H1 (cell line): ENCODE measurements around the gene RTN4RL2. TPM values are rescaled to one million over a fixed set of nuclear protein-coding genes. Genes with fewer than 3 reads are reported as not detected.
A peak's percentile ranks its signal among the peaks of the same experiment; 100 is the strongest.

Experiments used
- CTCF ChIA-PET: fragments of 300-600 bp; sonication (Branson Sonifier 250); formaldehyde crosslinking; loops from one replicate; lab custom pipeline; 2021; ENCODE audit not compliant: partially characterized antibody; lab: Charles Lee
- POLR2A ChIA-PET: fragments of 300-600 bp; sonication (Branson Sonifier 250); formaldehyde crosslinking; loops from one replicate; lab custom pipeline; 2021; ENCODE audit warnings: inconsistent platforms; ENCODE audit not compliant: partially characterized antibody; lab: Charles Lee
- DNase-seq, 2 experiments: peaks; one replicate each; pipeline versions ENCODE4 v3.0.0 to v3.0.0-alpha.2; 2010 to 2022; ENCODE audit warnings: low spot score in 2 of 2, low read depth in 1 of 2, mixed read lengths in 1 of 2
- FAIRE-seq: peaks from 2 replicates; lab custom pipeline; 2011; peaks lifted over from hg19 to GRCh38; lab: Jason Lieb, UNC
- H2AFZ ChIP-seq: 2 replicates; pipeline ENCODE4 v1.8.1; 2012; ENCODE audit warnings: low read length, inconsistent platforms
- H2AK5ac ChIP-seq: 2 replicates; pipeline ENCODE4 v1.6.1; 2013; ENCODE audit warnings: low read depth, low read length
- H2BK120ac ChIP-seq: replicated peaks from 2 replicates; pipeline ENCODE3; 2013; ENCODE audit warnings: low read depth, low read length, inconsistent platforms
- H2BK12ac ChIP-seq: 2 replicates; pipeline ENCODE4 v1.6.1; 2013; ENCODE audit warnings: low read depth, low read length
- H2BK15ac ChIP-seq: 2 replicates; pipeline ENCODE4 v1.6.1; 2013; ENCODE audit warnings: low read length
- H2BK20ac ChIP-seq: 2 replicates; pipeline ENCODE4 v1.6.1; 2013; ENCODE audit warnings: low read length
- H2BK5ac ChIP-seq: 2 replicates; pipeline ENCODE4 v1.6.1; 2013; ENCODE audit warnings: low read depth, low read length
- H3K14ac ChIP-seq: 2 replicates; pipeline ENCODE4 v1.6.1; 2013; ENCODE audit warnings: inconsistent platforms; ENCODE audit not compliant: insufficient read length
- H3K18ac ChIP-seq: 2 replicates; pipeline ENCODE4 v1.6.1; 2013; ENCODE audit warnings: low read length; ENCODE audit errors: extremely low read depth
- H3K23ac ChIP-seq: 2 replicates; pipeline ENCODE4 v1.6.1; 2013; ENCODE audit warnings: inconsistent platforms; ENCODE audit not compliant: insufficient read length
- H3K23me2 ChIP-seq: 2 replicates; pipeline ENCODE4 v1.6.1; 2013; ENCODE audit warnings: low read depth, low read length
- H3K27ac ChIP-seq: 2 replicates; pipeline ENCODE4 v1.6.1; 2011; ENCODE audit warnings: low read depth, low read length, inconsistent platforms
- H3K27me3 ChIP-seq, 4 experiments: replicated peaks in 1 of 4; 1 replicate in 1 of 4; 2 replicates in 3 of 4; pipeline versions ENCODE4 v1.6.1 to v1.8.1; 2011 to 2013; ENCODE audit warnings: low read length in 3 of 4, mild to moderate bottlenecking in 3 of 4, inconsistent platforms in 2 of 4, mixed read lengths in 2 of 4, moderate library complexity in 1 of 4; ENCODE audit not compliant: control insufficient read depth in 3 of 4, insufficient read depth in 3 of 4; ENCODE audit errors: extremely low read depth in 1 of 4
- H3K36me3 ChIP-seq, 4 experiments: 2 replicates each; pipeline versions ENCODE4 v1.6.1 to v1.8.1; 2011 to 2013; ENCODE audit warnings: mild to moderate bottlenecking in 4 of 4, low read length in 3 of 4, moderate library complexity in 2 of 4, control low read depth in 1 of 4, inconsistent platforms in 1 of 4; ENCODE audit not compliant: insufficient read depth in 4 of 4, control insufficient read depth in 2 of 4
- H3K4ac ChIP-seq: replicated peaks from 2 replicates; pipeline ENCODE3; 2013; ENCODE audit warnings: low read length, low read depth, mixed read lengths, inconsistent platforms; ENCODE audit not compliant: insufficient read length
- H3K4me1 ChIP-seq, 4 experiments: replicated peaks in 1 of 4; 1 replicate in 1 of 4; 2 replicates in 3 of 4; pipeline versions ENCODE4 v1.6.1 to v1.8.1; 2011 to 2013; ENCODE audit warnings: low read length in 3 of 4, inconsistent platforms in 2 of 4, mixed read lengths in 1 of 4; ENCODE audit not compliant: insufficient read depth in 4 of 4, control insufficient read depth in 3 of 4
- H3K4me2 ChIP-seq, 2 experiments: 2 replicates each; pipeline versions ENCODE4 v1.6.1 to v1.8.1; 2011 to 2013; ENCODE audit warnings: low read depth in 2 of 2, low read length in 2 of 2, control low read depth in 1 of 2, inconsistent platforms in 1 of 2, mild to moderate bottlenecking in 1 of 2; ENCODE audit not compliant: insufficient read depth in 1 of 2
- H3K4me3 ChIP-seq, 4 experiments: fragments of 200-600, 300-600 bp in 1 of 4; sonication (generic), shearing (Covaris generic), sonication (Bioruptor Twin) in 1 of 4; 2 replicates each; pipeline versions ENCODE4 v1.5.1 to v1.8.1; 2011 to 2016; ENCODE audit warnings: low read length in 4 of 4, low read depth in 3 of 4, control low read depth in 2 of 4, inconsistent platforms in 2 of 4, mild to moderate bottlenecking in 2 of 4, mixed read lengths in 1 of 4, moderate library complexity in 1 of 4; ENCODE audit not compliant: insufficient read depth in 2 of 4; ENCODE audit errors: extremely low read depth in 1 of 4
- H3K56ac ChIP-seq: replicated peaks from 2 replicates; pipeline ENCODE3; 2013; ENCODE audit warnings: low read depth, mild to moderate bottlenecking, mixed read lengths, low read length, inconsistent platforms; ENCODE audit not compliant: insufficient read length
- H3K79me1 ChIP-seq: 2 replicates; pipeline ENCODE4 v1.6.1; 2013; ENCODE audit warnings: low read depth, low read length, control low read depth
- H3K79me2 ChIP-seq, 2 experiments: 2 replicates each; pipeline versions ENCODE4 v1.6.1 to v1.8.1; 2012 to 2013; ENCODE audit warnings: low read length in 2 of 2, mild to moderate bottlenecking in 2 of 2, inconsistent platforms in 1 of 2; ENCODE audit not compliant: insufficient read depth in 2 of 2, control insufficient read depth in 1 of 2
- H3K9ac ChIP-seq, 4 experiments: replicated peaks in 1 of 4; 1 replicate in 1 of 4; 2 replicates in 3 of 4; pipeline versions ENCODE4 v1.6.1 to v1.8.1; 2011 to 2013; ENCODE audit warnings: low read depth in 3 of 4, low read length in 3 of 4, control low read depth in 2 of 4, mild to moderate bottlenecking in 2 of 4, moderate library complexity in 2 of 4, inconsistent platforms in 1 of 4; ENCODE audit errors: extremely low read depth in 1 of 4
- H3K9me3 ChIP-seq, 2 experiments: 2 replicates each; pipeline versions ENCODE4 v1.6.1 to v1.8.1; 2012 to 2013; ENCODE audit warnings: mild to moderate bottlenecking in 2 of 2, moderate library complexity in 2 of 2, control low read depth in 1 of 2, inconsistent platforms in 1 of 2, low read depth in 1 of 2, low read length in 1 of 2, mixed read lengths in 1 of 2; ENCODE audit not compliant: insufficient read depth in 2 of 2
- H4K20me1 ChIP-seq, 2 experiments: replicated peaks in 1 of 2; 2 replicates each; pipeline versions ENCODE3 to v1.8.1; 2011 to 2013; ENCODE audit warnings: inconsistent platforms in 2 of 2, low read length in 2 of 2, mild to moderate bottlenecking in 1 of 2; ENCODE audit not compliant: insufficient read depth in 2 of 2, control insufficient read depth in 1 of 2
- H4K5ac ChIP-seq: 2 replicates; pipeline ENCODE4 v1.6.1; 2013; ENCODE audit warnings: low read length, low read depth, mixed read lengths, inconsistent platforms; ENCODE audit not compliant: insufficient read length
- H4K8ac ChIP-seq: 2 replicates; pipeline ENCODE4 v1.8.0; 2013; ENCODE audit warnings: mild to moderate bottlenecking, moderate library complexity, low read length, inconsistent platforms; ENCODE audit not compliant: insufficient read depth; ENCODE audit errors: extremely low read depth
- H4K91ac ChIP-seq: replicated peaks from 2 replicates; pipeline ENCODE3; 2013; ENCODE audit warnings: low read length, mixed read lengths, inconsistent platforms; ENCODE audit not compliant: insufficient read length
- BCL11A ChIP-seq, 2 experiments: IDR thresholded peaks; one replicate each; pipeline ENCODE4 v1.6.1; 2011; ENCODE audit warnings: low read depth in 2 of 2, low read length in 2 of 2, mild to moderate bottlenecking in 2 of 2
- BRCA1 ChIP-seq: IDR thresholded peaks from 2 replicates; pipeline ENCODE4 v1.6.1; 2012; ENCODE audit warnings: low read depth, low read length, improper control_type of control experiment
- CREB1 ChIP-seq: IDR thresholded peaks from 2 replicates; pipeline ENCODE4 v1.6.1; 2012; ENCODE audit warnings: inconsistent platforms
- EP300 ChIP-seq, 2 experiments: IDR thresholded peaks; 1 replicate in 1 of 2; 2 replicates in 1 of 2; pipeline ENCODE4 v1.6.1; 2011 to 2012; ENCODE audit warnings: low read depth in 2 of 2, low read length in 2 of 2, mild to moderate bottlenecking in 2 of 2, borderline replicate concordance in 1 of 2, inconsistent platforms in 1 of 2, moderate library complexity in 1 of 2
- GABPA ChIP-seq: IDR thresholded peaks from 2 replicates; pipeline ENCODE4 v1.6.1; 2011; ENCODE audit warnings: mild to moderate bottlenecking, low read length, moderate library complexity, borderline replicate concordance; ENCODE audit not compliant: insufficient read depth
- KDM4A ChIP-seq: IDR thresholded peaks from one replicate; pipeline ENCODE4 v1.7.1; 2012; ENCODE audit warnings: low read depth, mild to moderate bottlenecking, moderate library complexity, low read length, inconsistent platforms; ENCODE audit not compliant: severe bottlenecking
- MAFK ChIP-seq: IDR thresholded peaks from 2 replicates; pipeline ENCODE4 v1.6.1; 2012; ENCODE audit warnings: low read depth, mild to moderate bottlenecking, improper control_type of control experiment, low read length
- NRF1 ChIP-seq: IDR thresholded peaks from 2 replicates; pipeline ENCODE4 v1.6.1; 2011; ENCODE audit warnings: mild to moderate bottlenecking, low read depth, low read length, improper control_type of control experiment
- POLR2A ChIP-seq, 2 experiments: IDR thresholded peaks; 1 replicate in 1 of 2; 2 replicates in 1 of 2; pipeline ENCODE4 v1.6.1; 2011; ENCODE audit warnings: low read depth in 2 of 2, low read length in 2 of 2, mild to moderate bottlenecking in 2 of 2; ENCODE audit errors: control extremely low read depth in 1 of 2
- POU5F1 ChIP-seq: IDR thresholded peaks from 2 replicates; pipeline ENCODE4 v1.6.1; 2011; ENCODE audit warnings: low read depth, mild to moderate bottlenecking, low read length, moderate library complexity
- SIN3A ChIP-seq, 2 experiments: IDR thresholded peaks in 1 of 2; conservative IDR thresholded peaks in 1 of 2; 2 replicates each; pipeline ENCODE4 v1.6.1; 2011 to 2012; ENCODE audit warnings: low read length in 2 of 2, improper control_type of control experiment in 1 of 2, low read depth in 1 of 2, mild to moderate bottlenecking in 1 of 2
- whole genome bisulfite sequencing, 2 experiments: shearing (Covaris generic) in 1 of 2; methylation state at CpG; one replicate each; pipeline versions ENCODE4 v1.1.6 to v1.1.7; 2013 to 2015; ENCODE audit warnings: low lambda C conversion rate in 2 of 2, mixed read lengths in 2 of 2, inconsistent platforms in 1 of 2, low coverage in 1 of 2, missing lambda C conversion rate in 1 of 2; ENCODE audit not compliant: insufficient replicate concordance in 2 of 2, insufficient coverage in 1 of 2, insufficient read length in 1 of 2; ENCODE audit errors: extremely low coverage in 1 of 2, missing lambda C conversion rate in 1 of 2; 5-methylcytosine and 5-hydroxymethylcytosine counted together
- polyA plus RNA-seq, 7 experiments: library from polyadenylated mRNA; depleted of rRNA in 3 of 7; stranded (reverse) in 5 of 7; unstranded in 2 of 7; fragments of >200 nt in 5 of 7; fragments of 200-250 nt in 2 of 7; gene quantifications; 1 replicate in 5 of 7; 2 replicates in 1 of 7; 4 replicates in 1 of 7; pipeline versions ENCODE4 v1.2.1 to v1.2.3, GENCODE V29; 2011 to 2013; ENCODE audit warnings: missing spikeins in 2 of 7, mixed read lengths in 2 of 7
- total RNA-seq: library from RNA; stranded (reverse); fragmentation: NEBNext Ultra II Directional; extraction: Animal tissue kit (Norgen Biotek cat#: 25700); gene quantifications from 2 replicates; pipeline ENCODE4 v1.2.1, GENCODE V29; 2021
- TF ChIP-seq, protein P1 (sequence below): IDR thresholded peaks from 2 replicates; pipeline ENCODE4 v1.6.1; 2012; ENCODE audit warnings: inconsistent platforms

The RTN4RL2 gene
- total and polyA plus RNA-seq, 2 of the 8 experiments (the other 6 are each of a cell fraction or from before 2014, with no cell fraction given): 11.4 to 23.7 TPM

DNA sequence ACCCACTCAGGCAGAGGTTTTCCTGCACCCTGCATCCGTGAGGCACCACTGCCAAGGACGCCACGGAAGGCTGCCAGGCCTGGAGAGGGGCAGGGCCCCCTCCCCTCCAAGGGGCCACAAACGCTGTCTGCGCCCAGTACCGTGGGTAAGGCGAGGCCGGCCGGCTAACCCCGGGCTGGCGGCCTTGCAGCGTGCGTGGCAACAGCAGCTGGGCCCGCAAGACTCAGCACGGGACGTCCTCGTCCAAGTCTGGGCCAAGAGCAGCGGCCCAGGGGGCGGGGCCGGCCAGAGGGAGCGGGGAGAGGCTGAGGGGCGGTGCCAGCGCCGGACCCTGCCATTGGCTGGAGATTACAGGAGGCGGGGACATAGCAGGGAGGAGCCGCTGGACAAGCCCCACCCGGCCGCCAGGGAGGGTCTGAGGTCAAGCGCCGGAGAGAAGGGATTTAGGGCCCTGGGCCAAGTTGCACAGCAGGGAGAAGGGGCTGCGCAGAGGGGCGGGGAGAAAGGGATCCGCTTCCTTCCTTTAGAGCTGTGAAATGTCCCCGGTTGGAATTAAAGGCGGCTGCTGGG is 39.2 kb downstream of the RTN4RL2 start:
- Histone ChIP-seq H3K4me3 (peak overlapping the region; percentile 5 to 48 (median 36); a peak in 5 of 8 replicates), H2BK20ac (0 out of 2 replicates have a peak overlapping the region, but pooled peaks have one; percentile 43), H3K23ac (no peak overlapping the region), H2AFZ (no peak overlapping the region), H2BK12ac (0 out of 2 replicates have a peak overlapping the region, but pooled peaks have one; percentile 99), H2BK120ac (no peak overlapping the region), H3K4me2 (peak overlapping the region; percentile 74 to 87), H4K5ac (no peak overlapping the region), H3K79me1 (peaks cover 2% of the 10 kb centered on the region; the same call in 1 of the 2 replicates), H3K4me1 (peaks cover 7 to 18% (median 14%) of the 10 kb centered on the region in 4 experiments), H3K9me3 (no peaks in the 10 kb centered on the region), H2BK15ac (no peak overlapping the region), H3K14ac (no peak overlapping the region), H3K4ac (peak overlapping the region; percentile 84), H2AK5ac (no peak overlapping the region), H4K8ac (no peak overlapping the region), H3K79me2 (no peaks in the 10 kb centered on the region), H3K9ac (no peak overlapping the region), H4K91ac (no peak overlapping the region), H4K20me1 (peaks cover 0 to 2% of the 10 kb centered on the region in 2 experiments), H3K27me3 (no peaks in the 10 kb centered on the region), H3K56ac (no peak overlapping the region), H2BK5ac (no peak overlapping the region), H3K23me2 (peaks cover 2% of the 10 kb centered on the region; the same call in 1 of the 2 replicates), H3K36me3 (peaks cover 0 to 5% (median 0%) of the 10 kb centered on the region in 4 experiments; a peak in 2 of 8 replicates), H3K27ac (no peak overlapping the region), H3K18ac (no peak overlapping the region)
- ChIA-PET POLR2A (interaction anchor here (0.6 to 4.3 kb wide), 23 partner anchors 9 to 177 kb away, joined by 3 to 66 read pairs (median 5); partner anchors contain the start of gene SLC43A1), CTCF (interaction anchor here (0.6 to 33.7 kb wide), 6 partner anchors 7 to 1756 kb away, joined by 3 to 1146 read pairs (median 14); partner anchors contain the start of genes SLC43A1, SMTNL1 and TIMM10)
- WGBS, 2 experiments: 12% methylated on average over 25 of the region's 35 CpGs; no CpG with 5 or more reads in 1 of the 2 experiments
- FAIRE-seq (peak; percentile 55), DNase-seq (peak; percentile 89 to 98)
- no peak for TF ChIP-seq CREB1
- no peak for TF ChIP-seq KDM4A
- TF ChIP-seq POLR2A (IDR thresholded peaks at IDR 0.05; ENCODE audit: control extremely low read depth in 1 of 2, low read depth in 2 of 2, low read length in 2 of 2): peak in 1 of 2 experiments; percentile 24; a peak in 2 of 3 replicates
- TF ChIP-seq BCL11A (IDR thresholded peaks at IDR 0.05; ENCODE audit: low read depth in 2 of 2, low read length in 2 of 2): no peak
- no peak for TF ChIP-seq GABPA
- no peak for TF ChIP-seq BRCA1
- TF ChIP-seq, protein P1, sequence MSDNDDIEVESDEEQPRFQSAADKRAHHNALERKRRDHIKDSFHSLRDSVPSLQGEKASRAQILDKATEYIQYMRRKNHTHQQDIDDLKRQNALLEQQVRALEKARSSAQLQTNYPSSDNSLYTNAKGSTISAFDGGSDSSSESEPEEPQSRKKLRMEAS: no peak
- no peak for TF ChIP-seq POU5F1
- TF ChIP-seq MAFK: no peak
- 0 out of 4 replicates have a peak, but pooled peaks of 1 of the 2 experiments have one; percentile 61 for TF ChIP-seq SIN3A (conservative IDR thresholded peaks at IDR 0.05 in 1 of 2, IDR thresholded peaks at IDR 0.05 in 1 of 2; ENCODE audit: low read depth in 1 of 2, low read length in 2 of 2)
- no peak for TF ChIP-seq NRF1
- TF ChIP-seq EP300 (IDR thresholded peaks at IDR 0.05; ENCODE audit: borderline replicate concordance in 1 of 2, low read depth in 2 of 2, low read length in 2 of 2): no peak
